ENCODE results near the gene AP4E1. TPM values are rescaled to one million over a fixed set of nuclear protein-coding genes. Genes with fewer than 3 reads are reported as not detected.
"Not testable (repeated sequence)": the region's sequence is repeated elsewhere in the genome, so short reads cannot be mapped to it uniquely, and the experiment has no call there.

AP4E1 gene
- polyA plus RNA-seq, 1 experiment, result 1.8 TPM

- DNase-seq (ENCODE audit: low read depth), result no peak
- CTCF ChIA-PET, result interaction anchor here (1.2 kb wide), 1 partner anchor 35 kb away, joined by 5 read pairs; no protein-coding TSS in a partner anchor
- no peak for TF ChIP-seq CTCF (IDR thresholded peaks at IDR 0.05; ENCODE audit: insufficient read depth, low read depth, low read length)
- Histone ChIP-seq H3K4me3 (ENCODE audit: low read depth, low read length) (no peak overlapping the region), H3K27me3 (ENCODE audit: control insufficient read depth, insufficient read depth, low read length) (no peaks in the 10 kb centered on the region), H3K36me3 (ENCODE audit: control insufficient read depth, insufficient read depth, low read length) (0 out of 2 replicates have a peak, but pooled peaks cover 2% of the 10 kb centered on the region)
- POLR2A ChIA-PET, result no interaction called here
Measured at GRCh38 chr15:51024735-51025453, 116.4 kb downstream of the AP4E1 start.

DNA sequence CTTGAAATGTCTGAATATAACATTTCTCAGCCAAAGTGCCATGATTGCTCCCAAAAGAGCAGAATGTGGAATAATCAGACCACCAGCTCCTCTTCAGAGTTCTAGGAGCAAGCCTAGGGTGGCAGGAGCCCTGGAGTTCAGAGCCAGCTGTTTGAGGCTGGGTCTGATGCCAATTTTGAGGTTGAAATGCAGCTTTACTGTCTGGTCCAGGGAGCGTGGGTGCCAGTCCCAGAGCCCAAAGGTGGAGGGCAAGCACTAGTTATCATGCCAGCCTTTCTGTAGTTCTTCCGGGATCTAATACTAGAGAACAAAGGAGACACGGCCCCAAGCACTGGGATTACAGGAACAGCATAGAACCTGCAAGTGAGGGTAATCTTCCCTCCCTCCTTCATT lies 117.0 kb downstream of the AP4E1 start:
- DNase-seq (ENCODE audit: low read depth), result no peak
- 0 out of 2 replicates have a peak, but pooled peaks cover 2% of the 10 kb centered on the region for H3K36me3 ChIP-seq (ENCODE audit: control insufficient read depth, insufficient read depth, low read length)

DNA sequence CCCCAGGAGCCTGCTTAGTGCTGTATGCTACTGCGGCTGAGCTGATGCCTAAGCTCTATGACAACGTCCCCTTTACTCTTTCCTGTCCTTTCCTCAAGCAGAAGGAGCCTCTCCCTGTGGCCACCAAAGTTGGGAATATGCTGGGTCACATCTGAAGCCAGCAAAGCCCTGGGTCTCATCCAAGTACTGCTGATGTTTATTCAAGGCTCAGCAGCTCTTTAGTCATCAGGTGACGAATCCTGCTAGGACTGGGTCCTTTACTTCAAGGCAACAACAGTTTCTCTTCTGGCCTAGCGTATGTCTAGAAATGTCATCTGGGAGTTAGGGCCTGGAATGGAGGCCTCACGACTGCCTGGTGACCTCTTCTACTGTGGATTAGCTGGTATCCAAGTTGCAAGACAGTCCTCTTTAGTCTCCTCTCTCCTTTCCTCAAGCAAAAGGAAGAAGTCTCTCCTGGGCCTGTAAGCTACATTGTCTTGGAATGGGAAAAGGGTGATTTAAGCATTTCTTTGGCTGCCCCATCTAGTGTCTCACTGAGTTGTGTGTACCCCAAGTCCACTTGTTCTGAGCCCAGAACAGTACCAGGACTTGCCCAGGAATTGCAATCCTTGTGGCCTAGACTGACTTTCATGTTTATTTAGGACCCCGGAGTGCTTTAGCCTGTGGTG lies 122.3 kb downstream of the AP4E1 start:
- Histone ChIP-seq H3K4me3 (ENCODE audit: low read depth, low read length) (no peak overlapping the region), H3K27me3 (ENCODE audit: control insufficient read depth, insufficient read depth, low read length) (no peaks in the 10 kb centered on the region), H3K36me3 (ENCODE audit: control insufficient read depth, insufficient read depth, low read length) (no peaks in the 10 kb centered on the region)
- no peak for TF ChIP-seq CTCF (IDR thresholded peaks at IDR 0.05; ENCODE audit: insufficient read depth, low read depth, low read length)
- DNase-seq (ENCODE audit: low read depth), result peak; percentile 22
- CTCF ChIA-PET, result no interaction called here
- POLR2A ChIA-PET, result interaction anchor here (0.5 kb wide), 1 partner anchor 1774 kb away, joined by 3 read pairs; no protein-coding TSS in a partner anchor

More for the DNA sequence above, 117.0 kb downstream of the AP4E1 start:
- CTCF ChIA-PET, result no interaction called here
- Histone ChIP-seq H3K4me3 (ENCODE audit: low read depth, low read length) (no peak overlapping the region), H3K27me3 (ENCODE audit: control insufficient read depth, insufficient read depth, low read length) (no peaks in the 10 kb centered on the region)
- no peak for TF ChIP-seq CTCF (IDR thresholded peaks at IDR 0.05; ENCODE audit: insufficient read depth, low read depth, low read length)
- POLR2A ChIA-PET, result no interaction called here

DNA sequence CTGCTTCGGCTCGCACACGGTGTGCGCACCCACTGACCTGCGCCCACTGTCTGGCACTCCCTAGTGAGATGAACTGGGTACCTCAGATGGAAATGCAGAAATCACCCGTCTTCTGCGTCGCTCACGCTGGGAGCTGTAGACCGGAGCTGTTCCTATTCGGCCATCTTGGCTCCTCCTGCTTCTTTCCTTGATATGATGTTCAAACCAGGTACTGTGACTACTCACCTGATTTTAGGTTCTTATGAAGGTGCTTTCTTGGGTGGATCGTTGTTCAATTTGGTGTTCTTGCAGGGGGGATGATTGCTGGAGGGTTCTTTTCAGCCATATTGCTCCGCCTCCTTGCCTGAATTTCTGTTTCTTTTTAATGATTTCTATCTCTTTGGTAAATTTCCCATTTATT lies 129.0 kb downstream of the AP4E1 start:
- POLR2A ChIA-PET; H3K27me3 ChIP-seq (ENCODE audit: control insufficient read depth, insufficient read depth, low read length); DNase-seq (ENCODE audit: low read depth); H3K36me3 ChIP-seq (ENCODE audit: control insufficient read depth, insufficient read depth, low read length); CTCF ChIA-PET; H3K4me3 ChIP-seq (ENCODE audit: low read depth, low read length): not testable (repeated sequence)

DNA sequence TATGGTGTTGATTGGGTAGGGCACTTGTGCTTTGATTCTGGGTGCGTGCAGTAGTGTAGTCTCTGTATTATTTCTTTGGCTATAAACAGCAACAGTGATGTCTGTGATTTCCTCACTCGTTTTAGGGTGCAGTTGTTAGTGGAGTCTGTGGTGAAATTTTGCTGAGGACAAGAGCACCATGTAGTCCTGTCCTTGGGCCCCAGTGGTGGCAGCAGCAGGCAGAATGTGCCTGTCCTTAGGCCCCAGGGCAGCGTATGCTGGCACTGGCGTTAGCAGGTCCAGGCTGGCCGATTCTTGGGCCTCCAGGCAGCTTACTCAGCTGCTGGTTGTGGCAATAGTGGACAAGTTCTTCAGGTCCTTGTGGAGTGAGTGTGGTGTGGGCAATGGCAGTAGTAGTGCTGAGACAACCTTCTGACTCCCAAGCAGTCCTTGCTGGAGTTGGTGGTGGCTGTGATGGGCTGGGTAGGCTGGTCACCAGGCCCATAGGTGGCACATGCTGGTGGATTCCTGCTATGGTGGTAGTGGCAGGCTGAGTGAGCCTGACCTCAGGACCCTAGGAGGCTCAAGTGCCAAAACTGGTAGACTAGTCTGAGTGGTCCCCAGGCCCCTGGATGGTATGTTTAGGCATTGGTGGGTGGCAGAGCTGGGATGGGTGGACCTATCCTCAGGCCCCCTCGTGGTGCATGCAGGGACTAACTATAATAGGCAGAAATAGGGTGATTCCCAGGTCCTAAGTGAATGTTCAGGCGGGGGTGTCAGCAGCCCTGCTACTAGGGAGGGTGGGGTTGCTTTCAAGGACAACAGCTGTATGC lies 129.9 kb downstream of the AP4E1 start:
- no peak for DNase-seq (ENCODE audit: low read depth)
- H3K4me3 ChIP-seq (ENCODE audit: low read depth, low read length), result no peak overlapping the region
- CTCF ChIA-PET, result no interaction called here
- no peak for TF ChIP-seq CTCF (IDR thresholded peaks at IDR 0.05; ENCODE audit: insufficient read depth, low read depth, low read length)
- H3K36me3 ChIP-seq (ENCODE audit: control insufficient read depth, insufficient read depth, low read length), result no peaks in the 10 kb centered on the region
- POLR2A ChIA-PET, result interaction anchor here (0.6 kb wide), 1 partner anchor 11 kb away, joined by 5 read pairs; no protein-coding TSS in a partner anchor
- H3K27me3 ChIP-seq (ENCODE audit: control insufficient read depth, insufficient read depth, low read length), result no peaks in the 10 kb centered on the region

All from BJ (cell line).